Peyer's patch (tissue), 4 donors: Measurements from ENCODE around the gene YWHAE. TPM values are rescaled to one million over a fixed set of nuclear protein-coding genes. Genes with fewer than 3 reads are reported as not detected.

ENCODE experiments used
- DNase-seq, 3 donors: peaks; one replicate each; pipeline ENCODE4 v3.0.0-alpha.2; 2017 to 2019
- H3K27ac ChIP-seq, 4 donors: fragments of 200-600 bp; sonication (generic); one replicate each; pipeline ENCODE4 v1.5.1; 2016 to 2019
- H3K27me3 ChIP-seq, 2 donors: fragments of 200-600 bp; sonication (generic); one replicate each; pipeline ENCODE4 v1.5.1; 2019
- H3K36me3 ChIP-seq, 3 donors: fragments of 200-600 bp; sonication (generic); one replicate each; pipeline ENCODE4 v1.5.1; 2016 to 2019
- H3K4me1 ChIP-seq, 4 donors: fragments of 200-600 bp; sonication (generic); one replicate each; pipeline ENCODE4 v1.5.1; 2016 to 2019
- H3K4me3 ChIP-seq, 4 donors: fragments of 200-600 bp; sonication (generic); 1 replicate in 3 of 4; 2 replicates in 1 of 4; pipeline ENCODE4 v1.5.1; 2016 to 2019; ENCODE audit warnings: mild to moderate bottlenecking in 1 of 4
- H3K9me3 ChIP-seq, 4 donors: fragments of 200-600 bp; sonication (generic); one replicate each; pipeline ENCODE4 v1.5.1; 2016 to 2019; ENCODE audit warnings: mild to moderate bottlenecking in 1 of 4
- CTCF ChIP-seq, 6 experiments: fragments of 450-650 bp in 4 of 6; fragments of 200-600 bp in 2 of 6; sonication (generic) in 1 of 6; IDR thresholded peaks; one replicate each; pipeline ENCODE4 v1.5.1; 2017 to 2019; ENCODE audit warnings: antibody characterized with exemption in 6 of 6, mild to moderate bottlenecking in 3 of 6, moderate library complexity in 1 of 6
- POLR2A ChIP-seq, 2 donors: fragments of 450-650 bp; IDR thresholded peaks; one replicate each; pipeline ENCODE4 v1.5.1; 2017; ENCODE audit warnings: antibody characterized with exemption in 2 of 2, mild to moderate bottlenecking in 2 of 2, moderate library complexity in 2 of 2
- total RNA-seq, 4 donors: library from RNA; depleted of rRNA; stranded (reverse); fragments of >200 nt; gene quantifications; one replicate each; pipeline ENCODE4 v1.1.0, GENCODE V29; 2016

Gene YWHAE
- total RNA-seq, 4 donors from 2014 or later = 317 to 474 (median 395) TPM

- no peaks in the 10 kb centered on the region for H3K36me3 ChIP-seq
- H3K27ac ChIP-seq = no peak overlapping the region
- H3K4me3 ChIP-seq = no peak overlapping the region
- H3K9me3 ChIP-seq = no peaks in the 10 kb centered on the region
- no peak for DNase-seq
- no peaks in the 10 kb centered on the region for H3K27me3 ChIP-seq
- TF ChIP-seq CTCF (IDR thresholded peaks at IDR 0.05) (no peak), POLR2A (IDR thresholded peaks at IDR 0.05) (no peak)
- H3K4me1 ChIP-seq = no peaks in the 10 kb centered on the region
These were observed 71.6 kb downstream of the YWHAE start for GRCh38 chr17:1328437-1328836.

- Histone ChIP-seq H3K27ac (no peak overlapping the region), H3K36me3 (no peaks in the 10 kb centered on the region), H3K4me3 (no peak overlapping the region), H3K27me3 (no peaks in the 10 kb centered on the region), H3K9me3 (no peaks in the 10 kb centered on the region), H3K4me1 (no peaks in the 10 kb centered on the region)
- TF ChIP-seq POLR2A (IDR thresholded peaks at IDR 0.05) = no peak
- no peak for TF ChIP-seq CTCF (IDR thresholded peaks at IDR 0.05)
- no peak for DNase-seq
These were observed 74.3 kb downstream of the YWHAE start for GRCh38 chr17:1325766-1326165.

GRCh38 chr17:1324201-1324771, 75.7 kb downstream of the YWHAE start:
- no peaks in the 10 kb centered on the region for H3K27me3 ChIP-seq
- no peak overlapping the region for H3K4me3 ChIP-seq
- no peaks in the 10 kb centered on the region for H3K36me3 ChIP-seq
- TF ChIP-seq POLR2A (IDR thresholded peaks at IDR 0.05) (no peak), CTCF (IDR thresholded peaks at IDR 0.05) (no peak)
- no peaks in the 10 kb centered on the region for H3K4me1 ChIP-seq
- H3K9me3 ChIP-seq = no peaks in the 10 kb centered on the region
- no peak for DNase-seq
- H3K27ac ChIP-seq = no peak overlapping the region

- H3K36me3 ChIP-seq = no peaks in the 10 kb centered on the region
- no peaks in the 10 kb centered on the region for H3K4me1 ChIP-seq
- H3K9me3 ChIP-seq = no peaks in the 10 kb centered on the region
- no peak overlapping the region for H3K4me3 ChIP-seq
- TF ChIP-seq POLR2A (IDR thresholded peaks at IDR 0.05) = no peak
- no peak for DNase-seq
- H3K27ac ChIP-seq = no peak overlapping the region
- no peaks in the 10 kb centered on the region for H3K27me3 ChIP-seq
These were observed 76.7 kb downstream of the YWHAE start for GRCh38 chr17:1323336-1323735.

- no peak for TF ChIP-seq CTCF (IDR thresholded peaks at IDR 0.05)
- TF ChIP-seq POLR2A (IDR thresholded peaks at IDR 0.05) = no peak
- H3K4me3 ChIP-seq = no peak overlapping the region
- no peak for DNase-seq
- no peak overlapping the region for H3K27ac ChIP-seq
- H3K36me3 ChIP-seq = no peaks in the 10 kb centered on the region
- no peaks in the 10 kb centered on the region for H3K27me3 ChIP-seq
- H3K4me1 ChIP-seq = no peaks in the 10 kb centered on the region
- H3K9me3 ChIP-seq = no peaks in the 10 kb centered on the region
These were observed 77.5 kb downstream of the YWHAE start for GRCh38 chr17:1322480-1322879.

GRCh38 chr17:1322014-1322428, 78.0 kb downstream of the YWHAE start:
- TF ChIP-seq POLR2A (IDR thresholded peaks at IDR 0.05) (no peak), CTCF (IDR thresholded peaks at IDR 0.05) (no peak)
- Histone ChIP-seq H3K4me3 (no peak overlapping the region), H3K4me1 (no peaks in the 10 kb centered on the region), H3K27ac (no peak overlapping the region), H3K27me3 (no peaks in the 10 kb centered on the region), H3K36me3 (no peaks in the 10 kb centered on the region), H3K9me3 (no peaks in the 10 kb centered on the region)
- no peak for DNase-seq
